Activated T-helper 1 cell treated with anti-CD3 and anti-CD28 coated beads, Interleukin-12 subunit alpha, Interleukin-12 subunit beta, Interleukin-2, Interleukin-4 antibody, amounts not matched to agents 30 ng/mL and 10 ng/mL and 1 ng/mL, durations not matched to agents 14 hours and 24 hours and 36 hours (primary cell): Measurements from ENCODE around the gene RAD9B. TPM values are rescaled to one million over a fixed set of nuclear protein-coding genes. Genes with fewer than 3 reads are reported as not detected.
"Not testable (repeated sequence)": the region's sequence is repeated elsewhere in the genome, so short reads cannot be mapped to it uniquely, and the experiment has no call there.

ENCODE experiments used
- DNase-seq: peaks from one replicate; pipeline ENCODE4 v3.0.0; 2021; ENCODE audit warnings: low spot score
- H3K27ac Mint-ChIP-seq: one replicate; pipeline ENCODE4 v1.8.0; 2021; ENCODE audit warnings: mild to moderate bottlenecking, mixed read lengths
- H3K27me3 Mint-ChIP-seq: one replicate; pipeline ENCODE4 v1.8.0; 2022; ENCODE audit warnings: mild to moderate bottlenecking, moderate library complexity, mixed read lengths; ENCODE audit not compliant: insufficient read depth
- H3K36me3 Mint-ChIP-seq: one replicate; pipeline ENCODE4 v1.8.0; 2021; ENCODE audit warnings: low read depth, mixed read lengths
- H3K4me1 Mint-ChIP-seq: one replicate; pipeline ENCODE4 v1.8.0; 2021; ENCODE audit warnings: low read depth, mixed read lengths
- H3K4me3 Mint-ChIP-seq: one replicate; pipeline ENCODE4 v1.8.0; 2021; ENCODE audit warnings: mild to moderate bottlenecking, moderate library complexity, mixed read lengths
- H3K9me3 Mint-ChIP-seq: one replicate; pipeline ENCODE4 v1.8.0; 2021; ENCODE audit warnings: mixed read lengths
- intact Hi-C: fragments of 100-400 bp; cut with micrococcal nuclease; formaldehyde crosslinking; loops from one replicate; pipeline ENCODE4 v1.15.1; 2024
- total RNA-seq: library from RNA; stranded (reverse); gene quantifications from 2 replicates; pipeline ENCODE4 v1.2.3, GENCODE V29; 2022

RAD9B gene
- total RNA-seq, 1 donor from 2014 or later = 0.88 TPM

DNA sequence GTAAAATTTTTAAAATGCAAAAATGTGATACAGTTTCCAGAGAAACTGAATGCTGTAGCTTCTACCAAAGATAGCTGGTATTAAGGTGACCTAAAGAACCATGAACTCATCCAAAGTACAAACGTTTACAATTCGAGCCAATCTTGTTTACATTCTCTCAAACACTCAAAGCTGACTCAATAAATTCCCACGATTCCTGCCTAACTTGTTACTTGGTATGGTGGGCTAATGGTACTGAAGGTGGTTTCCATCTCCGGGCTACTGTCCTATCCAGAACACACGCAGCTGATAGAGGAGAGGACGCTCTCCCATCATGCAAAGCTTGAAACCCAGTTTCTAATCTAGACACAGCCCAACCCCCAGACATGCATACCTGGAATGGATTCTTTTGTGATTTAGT lies 31.5 kb downstream of the RAD9B start:
- Mint-ChIP-seq H3K36me3 (peaks cover 51% of the 10 kb centered on the region), H3K9me3 (no peaks in the 10 kb centered on the region), H3K4me1 (peaks cover 33% of the 10 kb centered on the region), H3K27me3 (no peaks in the 10 kb centered on the region), H3K4me3 (no peak overlapping the region), H3K27ac (no peak overlapping the region)
- no peak for DNase-seq
- intact Hi-C loops = no loop called here

DNA sequence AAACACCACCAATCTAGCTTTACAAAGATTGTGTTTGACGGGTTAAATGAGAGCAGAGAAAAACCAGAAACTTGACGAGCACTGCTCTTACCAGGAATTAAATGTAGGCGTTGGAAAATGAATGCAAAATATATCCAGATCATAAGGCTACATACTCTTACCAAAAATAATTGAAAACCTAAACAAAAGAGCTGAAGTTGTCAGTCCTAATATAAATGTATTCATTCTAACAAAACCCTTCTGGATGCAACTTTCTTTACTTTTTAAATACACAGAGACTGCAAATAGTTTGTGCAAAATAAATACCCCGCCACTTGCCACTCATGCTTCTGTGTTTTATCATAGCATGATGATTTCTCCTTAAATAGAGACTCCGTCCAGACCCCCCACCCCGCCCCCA lies 32.7 kb downstream of the RAD9B start:
- Mint-ChIP-seq H3K4me3 (no peak overlapping the region), H3K27me3 (no peaks in the 10 kb centered on the region), H3K36me3 (peaks cover 56% of the 10 kb centered on the region), H3K4me1 (peaks cover 44% of the 10 kb centered on the region), H3K27ac (no peak overlapping the region), H3K9me3 (no peaks in the 10 kb centered on the region)
- intact Hi-C loops = no loop called here
- DNase-seq = no peak

DNA sequence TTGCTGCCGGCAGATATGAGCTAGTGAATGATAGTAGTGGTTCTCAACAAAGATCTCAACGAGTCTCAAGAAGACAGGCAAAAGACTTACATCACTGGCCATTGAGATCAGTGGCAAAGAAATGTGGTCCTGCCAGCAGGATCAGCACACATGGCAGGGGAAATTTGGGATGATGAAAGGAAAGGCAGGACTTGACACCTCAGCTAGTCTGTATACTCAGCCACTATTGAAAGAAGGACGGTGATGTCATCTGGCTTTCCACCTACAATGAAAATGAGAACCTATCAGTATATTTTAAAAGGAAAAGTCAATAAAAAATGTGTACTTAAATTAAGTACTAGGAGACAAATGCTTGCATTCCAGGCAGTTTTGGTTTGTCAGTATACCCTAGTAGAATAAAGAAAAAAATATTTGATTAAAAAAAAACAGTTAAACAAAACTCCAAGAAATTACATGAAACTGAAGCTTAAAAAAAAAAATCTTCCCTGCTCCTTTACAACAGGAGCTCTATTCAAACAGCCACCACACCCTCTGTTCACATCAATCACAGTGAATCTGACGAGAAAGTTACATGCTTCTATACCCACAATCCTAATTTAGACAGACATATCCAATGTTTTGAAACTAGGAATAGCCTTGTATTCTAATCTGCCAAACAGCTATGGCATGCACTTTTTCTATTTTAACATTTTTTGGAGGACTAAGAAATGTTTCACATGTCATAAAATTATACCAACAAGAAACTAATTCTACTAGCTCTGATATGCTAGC lies 34.9 kb downstream of the RAD9B start:
- peaks cover 44% of the 10 kb centered on the region for H3K36me3 Mint-ChIP-seq
- no peak for DNase-seq
- H3K4me1 Mint-ChIP-seq = peaks cover 37% of the 10 kb centered on the region
- no peak overlapping the region for H3K27ac Mint-ChIP-seq
- intact Hi-C loops = no loop called here
- no peaks in the 10 kb centered on the region for H3K9me3 Mint-ChIP-seq
- no peaks in the 10 kb centered on the region for H3K27me3 Mint-ChIP-seq
- no peak overlapping the region for H3K4me3 Mint-ChIP-seq

DNA sequence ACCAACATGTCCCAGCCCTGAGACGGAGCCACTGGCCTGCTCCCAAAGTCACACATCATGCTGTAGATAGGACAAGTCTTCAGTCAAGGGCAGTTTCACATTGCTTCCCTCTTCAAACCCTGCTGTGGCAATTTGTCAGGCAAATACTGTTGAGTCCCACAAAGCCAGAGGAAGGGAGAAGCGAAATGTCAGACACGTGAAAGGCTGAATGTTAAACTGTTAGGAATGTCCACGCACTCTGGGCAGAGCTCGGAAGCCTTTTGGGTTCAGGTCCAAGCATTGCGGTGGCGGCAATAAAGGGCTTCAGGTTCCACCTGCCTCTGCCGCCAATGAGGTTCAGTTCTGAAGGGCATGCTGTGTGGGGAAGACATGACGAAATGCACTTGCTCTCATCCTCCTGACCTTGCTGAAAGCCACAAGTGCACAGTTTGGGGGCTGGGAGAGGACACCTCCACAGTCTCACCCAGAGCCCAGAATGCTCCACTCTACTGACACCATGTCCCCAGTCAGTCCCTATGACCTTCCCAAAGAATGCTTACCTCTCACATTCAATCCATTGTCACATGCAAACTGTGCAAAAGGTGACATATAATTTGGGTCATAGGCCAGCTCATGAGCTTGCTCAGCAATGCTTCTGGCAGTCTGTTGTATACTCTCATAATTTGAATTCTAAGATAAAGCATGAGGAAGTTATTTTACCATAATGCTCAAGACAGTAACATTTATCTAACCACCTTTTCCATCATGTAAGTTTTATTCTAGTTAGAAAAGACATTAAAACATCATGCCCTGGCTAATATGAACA lies 35.7 kb downstream of the RAD9B start:
- H3K27me3 Mint-ChIP-seq = no peaks in the 10 kb centered on the region
- H3K4me1 Mint-ChIP-seq = peaks cover 36% of the 10 kb centered on the region
- no peaks in the 10 kb centered on the region for H3K9me3 Mint-ChIP-seq
- peak overlapping the region; percentile 29 for H3K27ac Mint-ChIP-seq
- intact Hi-C loops = no loop called here
- H3K4me3 Mint-ChIP-seq = no peak overlapping the region
- DNase-seq = no peak
- H3K36me3 Mint-ChIP-seq = peaks cover 48% of the 10 kb centered on the region

DNA sequence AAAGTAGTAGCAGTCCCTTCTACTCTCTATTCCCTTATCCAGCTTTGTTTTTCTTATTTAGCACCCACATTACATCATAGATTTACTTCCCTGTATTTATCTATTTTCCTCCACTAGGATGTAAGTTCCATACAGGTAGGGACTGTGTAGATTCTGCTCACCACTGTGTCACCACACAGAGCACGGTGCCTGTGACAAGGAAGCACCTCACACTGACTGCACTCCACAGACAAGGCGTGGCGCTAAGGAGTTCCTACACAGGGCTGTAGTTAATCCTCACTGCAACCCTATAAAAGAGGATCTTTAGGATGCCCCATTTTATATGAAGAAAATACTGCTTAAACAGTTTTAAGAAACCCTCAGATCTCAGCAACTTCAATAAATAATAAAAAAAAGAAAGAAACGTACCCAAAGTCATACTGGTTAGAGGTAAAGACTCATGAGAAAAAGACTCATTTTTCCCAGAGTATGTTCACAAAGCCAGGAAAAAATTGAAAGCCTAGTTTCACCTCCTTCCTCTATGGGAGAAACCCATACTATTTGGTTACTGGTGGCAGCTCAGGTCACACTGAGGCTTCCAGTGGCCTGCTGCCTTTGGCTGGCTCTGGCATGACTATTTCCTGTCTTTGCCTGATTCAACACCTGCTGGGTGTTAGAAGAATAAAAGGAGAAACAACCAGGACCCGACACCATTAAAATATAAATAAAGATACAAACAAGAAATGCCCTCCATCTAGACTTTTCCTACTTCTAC lies 36.9 kb downstream of the RAD9B start:
- H3K36me3 Mint-ChIP-seq = peaks cover 52% of the 10 kb centered on the region
- no peaks in the 10 kb centered on the region for H3K27me3 Mint-ChIP-seq
- H3K27ac Mint-ChIP-seq = no peak overlapping the region
- H3K4me3 Mint-ChIP-seq = no peak overlapping the region
- H3K9me3 Mint-ChIP-seq = no peaks in the 10 kb centered on the region
- H3K4me1 Mint-ChIP-seq = peaks cover 42% of the 10 kb centered on the region
- intact Hi-C loops = no loop called here
- no peak for DNase-seq

DNA sequence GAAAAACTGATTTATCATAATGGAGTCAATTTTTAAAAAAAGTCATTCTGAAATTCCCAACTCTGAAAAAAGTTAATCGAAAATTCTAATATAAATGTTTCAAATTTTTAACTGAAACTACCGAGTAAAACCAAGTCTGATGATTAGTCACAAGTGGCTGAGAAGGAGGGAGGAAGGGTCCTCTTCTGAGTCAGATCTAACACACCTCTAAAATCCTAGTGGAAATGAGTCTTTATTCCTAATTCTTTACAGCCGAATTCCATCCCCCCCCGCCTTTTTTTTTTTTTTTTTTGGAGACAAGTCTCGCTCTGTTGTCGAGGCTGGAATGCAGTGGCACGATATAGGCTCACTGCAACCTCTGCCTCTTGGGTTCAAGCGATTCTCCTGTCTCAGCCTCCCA lies 37.9 kb downstream of the RAD9B start:
- Mint-ChIP-seq H3K27ac (no peak overlapping the region), H3K27me3 (no peaks in the 10 kb centered on the region), H3K9me3 (no peaks in the 10 kb centered on the region), H3K36me3 (peaks cover 45% of the 10 kb centered on the region), H3K4me3 (no peak overlapping the region), H3K4me1 (peaks cover 32% of the 10 kb centered on the region)
- intact Hi-C loops = no loop called here
- no peak for DNase-seq

DNA sequence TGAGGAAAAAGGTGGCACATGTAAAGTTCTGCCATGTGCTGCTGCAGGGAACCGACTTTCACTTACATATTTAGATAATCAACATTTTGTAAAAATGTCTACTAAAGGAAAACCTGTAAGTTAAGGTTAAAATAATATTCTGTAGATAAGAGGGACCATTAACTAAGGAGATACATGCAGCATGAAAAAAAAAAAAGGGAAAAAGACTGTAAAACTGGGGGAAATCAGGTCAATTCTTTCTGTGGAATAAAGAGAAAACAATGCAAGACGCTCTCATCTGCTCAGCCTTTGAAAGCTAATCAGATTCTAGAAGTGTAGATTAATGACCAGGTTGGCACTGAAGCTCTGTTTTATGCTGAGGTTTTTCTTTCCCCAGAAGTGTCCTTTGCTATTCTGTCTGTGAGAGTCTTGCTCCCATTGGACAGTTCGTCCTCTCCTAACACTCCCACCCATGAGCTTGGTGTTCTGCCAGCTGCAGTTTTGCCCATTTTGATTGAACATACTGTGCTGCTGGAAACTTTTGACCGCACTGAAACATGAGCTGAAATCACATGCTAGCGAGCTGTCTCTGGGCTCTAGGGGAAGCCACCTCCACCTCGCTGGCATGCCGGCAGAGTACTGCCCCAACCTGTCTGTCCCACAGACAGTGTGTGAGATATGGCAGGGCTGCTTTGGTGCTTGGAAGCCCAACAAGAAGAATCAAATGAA lies 41.3 kb downstream of the RAD9B start:
- no peak for DNase-seq
- intact Hi-C loops = no loop called here

DNA sequence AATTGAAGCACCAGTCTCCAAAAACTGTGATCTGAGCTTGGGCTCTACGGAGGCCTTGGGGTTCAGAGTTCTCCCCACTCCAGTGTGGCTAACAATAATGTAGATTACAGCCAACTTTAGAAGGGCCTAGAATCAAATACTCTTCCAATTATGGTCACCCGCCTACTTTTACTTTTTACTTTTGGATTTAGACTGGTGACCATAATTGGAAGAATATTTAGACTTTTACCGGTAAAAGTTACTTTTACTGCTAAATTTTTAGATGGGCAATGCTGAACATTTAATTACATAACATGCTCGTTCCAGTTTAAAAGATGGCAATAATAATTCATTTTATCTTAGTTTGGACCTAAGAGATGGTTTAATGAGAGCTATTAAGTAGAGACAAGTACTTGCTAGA lies 41.8 kb downstream of the RAD9B start:
- H3K4me3 Mint-ChIP-seq = no peak overlapping the region
- peaks cover 48% of the 10 kb centered on the region for H3K36me3 Mint-ChIP-seq
- H3K9me3 Mint-ChIP-seq = no peaks in the 10 kb centered on the region
- intact Hi-C loops = no loop called here
- no peak overlapping the region for H3K27ac Mint-ChIP-seq
- peaks cover 44% of the 10 kb centered on the region for H3K4me1 Mint-ChIP-seq
- H3K27me3 Mint-ChIP-seq = no peaks in the 10 kb centered on the region
- no peak for DNase-seq

More for the DNA sequence above, 41.3 kb downstream of the RAD9B start:
- peaks cover 49% of the 10 kb centered on the region for H3K36me3 Mint-ChIP-seq
- H3K4me1 Mint-ChIP-seq = peaks cover 44% of the 10 kb centered on the region
- no peak overlapping the region for H3K4me3 Mint-ChIP-seq
- H3K27me3 Mint-ChIP-seq = no peaks in the 10 kb centered on the region
- peak overlapping the region; percentile 72 for H3K27ac Mint-ChIP-seq
- no peaks in the 10 kb centered on the region for H3K9me3 Mint-ChIP-seq

DNA sequence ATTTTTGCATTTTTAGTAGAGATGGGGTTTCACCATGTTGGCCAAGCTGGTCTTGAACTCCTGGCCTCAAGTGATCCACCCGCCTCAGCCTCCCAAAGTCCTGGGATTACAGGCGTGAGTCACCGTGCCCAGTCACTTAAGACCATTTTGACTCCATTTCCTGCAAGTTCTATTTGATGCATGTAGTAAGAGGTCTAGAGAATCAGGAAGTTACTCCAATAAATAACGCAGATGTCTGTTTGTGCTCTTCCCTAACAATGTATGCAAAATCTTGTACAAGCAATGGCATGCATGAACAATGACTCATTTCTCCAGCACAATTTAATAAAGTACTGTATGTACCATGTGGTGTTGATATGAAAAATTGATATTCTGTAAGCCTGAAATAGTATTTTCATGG lies 43.1 kb downstream of the RAD9B start:
- H3K9me3 Mint-ChIP-seq, H3K27ac Mint-ChIP-seq, H3K27me3 Mint-ChIP-seq, DNase-seq, intact Hi-C loops, H3K4me3 Mint-ChIP-seq: not testable (repeated sequence)
- Mint-ChIP-seq H3K36me3 (peaks cover 43% of the 10 kb centered on the region), H3K4me1 (peaks cover 45% of the 10 kb centered on the region)

DNA sequence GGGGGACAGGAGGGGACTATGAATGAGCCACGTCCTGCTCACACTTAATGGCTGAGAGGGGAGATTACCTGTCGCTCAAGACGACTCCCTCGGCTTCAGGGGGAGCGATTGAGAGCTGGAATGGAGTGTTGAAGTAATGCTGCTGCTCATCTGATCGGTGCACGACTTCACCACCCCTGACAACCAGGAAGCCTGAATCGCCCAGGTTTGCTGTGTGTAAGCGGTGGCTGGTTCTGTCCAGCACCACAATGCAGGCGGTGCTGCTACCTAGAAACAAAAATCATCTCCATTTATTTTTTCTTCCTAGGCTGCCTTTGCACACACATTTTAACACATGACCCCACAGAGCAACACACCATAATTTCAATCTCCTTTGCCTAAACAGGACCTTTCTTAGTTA lies 43.7 kb downstream of the RAD9B start:
- H3K27ac Mint-ChIP-seq = no peak overlapping the region
- DNase-seq = no peak
- H3K9me3 Mint-ChIP-seq = no peaks in the 10 kb centered on the region
- peaks cover 46% of the 10 kb centered on the region for H3K36me3 Mint-ChIP-seq
- no peak overlapping the region for H3K4me3 Mint-ChIP-seq
- H3K27me3 Mint-ChIP-seq = no peaks in the 10 kb centered on the region
- peaks cover 49% of the 10 kb centered on the region for H3K4me1 Mint-ChIP-seq
- intact Hi-C loops = loop anchor here (2.0 kb wide), 1 partner anchor 17 kb away; no protein-coding TSS in a partner anchor

DNA sequence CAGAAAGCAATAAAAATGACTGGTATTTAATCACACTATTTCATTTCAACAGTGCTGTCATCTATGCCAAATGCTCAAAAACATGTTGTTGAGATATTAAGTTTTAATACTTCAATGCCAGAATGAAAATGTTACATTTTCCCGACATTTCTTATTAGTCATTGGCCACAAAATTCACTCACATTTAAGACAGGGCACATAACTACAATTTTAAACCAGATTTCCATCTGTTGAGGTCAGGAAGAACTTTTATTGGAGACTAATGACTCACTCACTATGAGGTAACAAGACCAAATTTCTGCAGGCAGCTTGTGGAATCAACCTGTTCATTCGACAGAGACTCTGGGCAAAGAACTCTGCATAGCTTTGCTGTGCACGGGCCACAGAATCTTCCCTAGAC lies 44.2 kb downstream of the RAD9B start:
- H3K36me3 Mint-ChIP-seq = peaks cover 50% of the 10 kb centered on the region
- intact Hi-C loops = loop anchor here (2.0 kb wide), 1 partner anchor 16 kb away; no protein-coding TSS in a partner anchor
- H3K4me1 Mint-ChIP-seq = peaks cover 52% of the 10 kb centered on the region
- H3K9me3 Mint-ChIP-seq = no peaks in the 10 kb centered on the region
- no peaks in the 10 kb centered on the region for H3K27me3 Mint-ChIP-seq
- DNase-seq = no peak
- no peak overlapping the region for H3K4me3 Mint-ChIP-seq
- H3K27ac Mint-ChIP-seq = no peak overlapping the region

DNA sequence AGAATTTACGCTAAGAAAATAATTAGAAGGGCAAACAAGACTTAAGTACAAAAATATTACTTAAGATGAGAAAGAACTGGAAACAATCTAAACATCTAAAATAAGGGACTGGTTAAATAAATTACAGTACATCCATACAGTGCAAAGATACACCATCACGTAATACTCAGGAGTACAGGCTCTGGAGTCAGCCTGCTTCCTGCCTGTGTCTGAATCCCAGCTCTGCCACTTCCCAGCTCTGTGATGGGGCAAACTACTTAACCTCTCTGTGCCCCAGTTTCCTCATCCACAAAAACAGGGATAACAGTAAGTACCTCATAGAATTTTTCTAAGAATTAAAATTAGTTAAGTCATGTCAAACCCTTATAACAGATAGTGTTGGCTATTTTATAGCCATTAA lies 45.0 kb downstream of the RAD9B start:
- peaks cover 59% of the 10 kb centered on the region for H3K4me1 Mint-ChIP-seq
- DNase-seq = no peak
- H3K27me3 Mint-ChIP-seq = no peaks in the 10 kb centered on the region
- intact Hi-C loops = loop anchor here (2.0 kb wide), 1 partner anchor 16 kb away; no protein-coding TSS in a partner anchor
- H3K4me3 Mint-ChIP-seq = no peak overlapping the region
- H3K9me3 Mint-ChIP-seq = no peaks in the 10 kb centered on the region
- no peak overlapping the region for H3K27ac Mint-ChIP-seq
- H3K36me3 Mint-ChIP-seq = peaks cover 52% of the 10 kb centered on the region
